Stimulated activated CD4-positive, alpha-beta T cell treated with anti-CD3 and anti-CD28 coated beads, Interleukin-1b, Interleukin-23, amount 100 ng/mL, for 1 hour (primary cell): ENCODE results near the gene ZNF862.

ENCODE experiments used
- DNase-seq, 2 donors: peaks; one replicate each; pipeline ENCODE4 v3.0.0-alpha.2; 2020; ENCODE audit warnings: low read depth in 2 of 2

ZNF862 gene

DNA sequence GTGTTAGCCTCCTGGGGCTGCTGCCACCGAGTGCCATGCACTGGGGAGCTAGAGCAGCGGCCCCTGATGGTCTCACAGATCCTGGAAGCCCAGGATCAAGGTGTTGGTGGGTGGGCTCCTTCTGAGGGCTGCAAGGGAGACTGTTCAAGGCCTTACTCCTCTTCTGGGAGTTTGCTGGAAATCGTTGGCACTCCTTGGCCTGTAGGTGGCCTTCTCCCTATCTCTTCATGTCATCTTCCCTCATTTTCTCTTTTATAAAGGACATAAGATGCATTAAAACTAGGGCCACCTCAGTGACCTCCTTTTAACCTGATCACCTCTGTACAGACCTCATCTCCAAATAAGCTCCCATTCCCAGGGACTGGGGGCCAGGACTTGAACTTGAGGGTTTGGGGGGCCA, 27.0 kb upstream of the ZNF862 start:
- no peak for DNase-seq

GRCh38 chr7:149811831-149812490, 26.2 kb upstream of the ZNF862 start:
- no peak for DNase-seq

- no peak for DNase-seq
Observed at GRCh38 chr7:149813254-149814035, 24.7 kb upstream of the ZNF862 start.

DNA sequence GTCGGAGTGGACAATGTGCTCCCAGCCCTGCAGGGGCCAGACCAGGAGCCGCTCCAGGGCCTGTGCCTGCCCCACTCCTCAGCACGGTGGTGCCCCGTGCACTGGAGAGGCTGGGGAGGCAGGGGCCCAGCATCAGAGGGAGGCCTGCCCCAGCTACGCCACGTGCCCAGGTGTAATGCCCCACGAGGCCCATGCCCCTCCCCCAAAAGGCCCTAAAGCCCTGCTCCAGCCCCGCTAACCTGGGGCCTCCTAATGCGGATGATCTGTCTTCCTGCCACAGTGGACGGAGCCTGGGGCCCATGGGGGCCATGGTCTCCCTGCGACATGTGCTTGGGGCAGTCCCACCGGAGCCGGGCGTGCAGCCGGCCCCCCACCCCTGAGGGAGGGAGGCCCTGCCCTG, 23.7 kb upstream of the ZNF862 start:
- DNase-seq: no peak

DNA sequence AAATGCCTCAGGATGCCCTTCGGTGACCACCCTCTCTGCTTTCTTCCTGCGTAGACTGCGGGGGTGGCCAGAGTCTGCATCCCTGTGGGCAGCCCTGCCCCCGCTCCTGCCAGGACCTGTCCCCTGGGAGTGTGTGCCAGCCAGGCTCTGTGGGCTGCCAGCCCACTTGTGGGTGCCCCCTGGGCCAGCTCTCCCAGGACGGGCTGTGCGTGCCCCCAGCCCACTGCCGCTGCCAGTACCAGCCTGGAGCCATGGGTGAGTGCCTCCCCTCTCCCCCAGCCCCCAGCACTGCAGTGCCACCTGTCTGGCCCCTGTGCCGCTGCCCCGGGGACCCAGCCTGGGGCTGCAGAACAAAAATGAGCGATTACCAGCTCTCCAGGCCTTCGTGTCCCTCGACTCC, 23.1 kb upstream of the ZNF862 start:
- no peak for DNase-seq

- no peak for DNase-seq
Observed at GRCh38 chr7:149815661-149816266, 22.4 kb upstream of the ZNF862 start.

- DNase-seq: no peak
Observed at GRCh38 chr7:149816267-149816751, 21.9 kb upstream of the ZNF862 start.

DNA sequence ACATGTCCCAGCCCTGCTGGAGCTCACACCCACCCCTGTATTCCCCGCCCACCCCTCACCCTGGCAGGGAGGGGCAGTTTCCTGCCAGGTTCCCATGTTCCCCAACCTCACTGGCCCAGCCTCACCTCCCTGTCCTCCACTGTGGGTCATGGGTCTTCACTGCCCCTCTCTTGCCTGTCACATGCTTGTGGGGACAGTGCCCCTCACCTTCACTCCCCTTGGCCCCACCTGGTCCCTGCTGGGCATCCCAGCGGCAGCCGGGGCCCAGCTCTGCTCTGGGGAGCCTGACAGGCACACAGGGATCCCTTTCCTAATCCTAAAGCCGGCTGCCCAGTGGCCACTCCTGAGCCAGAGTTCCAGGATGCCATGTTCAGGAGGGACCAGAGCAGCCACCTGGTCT, 21.4 kb upstream of the ZNF862 start:
- DNase-seq: no peak

GRCh38 chr7:149817301-149817771, 20.8 kb upstream of the ZNF862 start:
- no peak for DNase-seq

GRCh38 chr7:149817836-149818535, 20.2 kb upstream of the ZNF862 start:
- no peak for DNase-seq

- DNase-seq: no peak
Observed at GRCh38 chr7:149818536-149818840, 19.7 kb upstream of the ZNF862 start.

- no peak for DNase-seq
Observed at GRCh38 chr7:149819141-149819960, 18.8 kb upstream of the ZNF862 start.

- DNase-seq: no peak
Observed at GRCh38 chr7:149819961-149820340, 18.2 kb upstream of the ZNF862 start.

- no peak for DNase-seq
Observed at GRCh38 chr7:149820622-149821190, 17.5 kb upstream of the ZNF862 start.

DNA sequence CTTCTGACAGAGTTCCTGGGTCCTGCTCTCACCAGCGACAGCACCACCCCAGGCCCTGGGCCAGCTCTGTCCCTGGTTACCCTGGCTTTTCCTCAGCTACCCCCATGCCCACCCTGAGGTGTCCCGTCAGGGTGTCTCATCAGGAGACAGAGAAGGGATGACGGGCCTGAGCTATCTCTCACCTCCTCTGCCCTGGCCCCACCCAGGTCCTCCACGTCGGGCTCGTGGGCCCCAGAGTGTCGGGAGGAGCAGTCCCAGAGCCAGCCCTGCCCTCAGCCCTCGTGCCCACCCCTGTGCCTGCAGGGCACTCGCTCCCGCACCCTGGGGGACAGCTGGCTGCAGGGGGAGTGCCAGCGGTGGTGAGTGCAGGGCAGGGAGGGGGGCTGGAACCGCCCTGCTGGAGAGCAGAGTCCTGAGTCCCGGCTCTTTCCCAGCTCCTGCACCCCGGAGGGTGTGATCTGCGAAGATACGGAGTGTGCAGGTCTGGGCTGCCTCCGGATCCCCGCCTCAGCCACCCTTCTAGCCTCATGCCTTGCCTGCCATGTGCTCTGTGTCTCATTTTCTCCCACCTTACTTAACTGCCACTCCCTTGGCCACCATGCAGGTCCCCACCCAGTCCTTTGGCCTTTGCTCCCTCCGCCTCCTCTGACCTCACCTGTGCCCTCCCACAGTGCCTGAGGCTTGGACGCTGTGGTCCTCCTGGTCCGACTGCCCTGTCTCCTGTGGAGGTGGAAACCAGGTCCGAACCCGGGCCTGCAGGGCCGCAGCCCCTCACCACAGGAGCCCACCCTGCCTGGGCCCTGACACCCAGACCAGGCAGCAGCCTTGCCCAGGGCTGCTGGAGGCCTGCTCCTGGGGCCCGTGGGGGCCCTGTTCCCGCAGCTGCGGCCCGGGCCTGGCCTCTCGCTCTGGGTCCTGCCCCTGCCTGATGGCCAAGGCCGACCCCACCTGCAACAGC, 16.7 kb upstream of the ZNF862 start:
- DNase-seq: no peak

DNA sequence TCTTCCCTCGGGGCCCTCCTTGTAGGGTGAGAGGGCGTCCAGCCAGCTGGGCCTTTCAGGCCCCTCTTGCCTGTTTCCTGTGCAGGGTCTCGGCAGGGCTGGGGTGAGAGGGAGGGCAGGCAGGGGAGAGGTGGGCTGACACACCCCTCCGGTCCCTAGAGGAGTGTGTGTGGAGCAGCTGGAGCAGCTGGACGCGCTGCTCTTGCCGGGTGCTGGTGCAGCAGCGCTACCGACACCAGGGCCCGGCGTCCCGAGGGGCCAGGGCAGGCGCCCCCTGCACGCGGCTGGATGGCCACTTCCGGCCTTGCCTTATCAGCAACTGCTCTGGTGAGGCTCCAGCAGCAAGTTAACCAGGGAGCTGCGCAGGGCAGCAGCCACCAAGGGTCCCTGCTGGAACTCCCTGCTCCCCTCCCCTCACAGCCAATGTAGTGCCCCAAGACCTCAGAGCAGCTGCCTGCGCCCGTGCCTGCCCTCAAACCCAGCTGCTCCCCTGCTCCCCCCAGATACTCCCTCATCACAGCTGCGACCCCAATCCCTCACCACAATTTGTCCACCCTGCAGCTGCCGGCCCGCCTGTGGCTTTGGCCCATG, 15.7 kb upstream of the ZNF862 start:
- DNase-seq: no peak

DNA sequence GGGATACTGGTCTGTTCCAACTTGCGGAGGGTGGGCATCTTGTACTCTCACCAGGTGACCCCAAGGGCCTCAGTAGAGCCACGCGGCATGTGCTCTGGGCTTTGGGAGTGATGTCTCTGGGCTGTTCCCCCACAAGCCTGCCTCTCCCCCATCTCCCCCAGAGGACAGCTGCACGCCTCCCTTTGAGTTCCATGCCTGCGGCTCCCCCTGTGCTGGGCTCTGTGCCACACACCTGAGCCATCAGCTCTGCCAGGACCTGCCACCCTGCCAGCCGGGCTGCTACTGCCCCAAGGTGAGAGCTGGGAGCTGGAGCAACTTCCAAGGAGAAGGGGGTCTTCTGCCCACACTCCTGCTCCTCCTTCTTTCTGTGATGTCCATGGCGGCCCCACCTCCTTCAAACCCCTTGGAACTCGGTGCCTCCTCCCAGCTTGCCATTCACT, 15.0 kb upstream of the ZNF862 start:
- DNase-seq: no peak

GRCh38 chr7:149823631-149824199, 14.5 kb upstream of the ZNF862 start:
- no peak for DNase-seq

DNA sequence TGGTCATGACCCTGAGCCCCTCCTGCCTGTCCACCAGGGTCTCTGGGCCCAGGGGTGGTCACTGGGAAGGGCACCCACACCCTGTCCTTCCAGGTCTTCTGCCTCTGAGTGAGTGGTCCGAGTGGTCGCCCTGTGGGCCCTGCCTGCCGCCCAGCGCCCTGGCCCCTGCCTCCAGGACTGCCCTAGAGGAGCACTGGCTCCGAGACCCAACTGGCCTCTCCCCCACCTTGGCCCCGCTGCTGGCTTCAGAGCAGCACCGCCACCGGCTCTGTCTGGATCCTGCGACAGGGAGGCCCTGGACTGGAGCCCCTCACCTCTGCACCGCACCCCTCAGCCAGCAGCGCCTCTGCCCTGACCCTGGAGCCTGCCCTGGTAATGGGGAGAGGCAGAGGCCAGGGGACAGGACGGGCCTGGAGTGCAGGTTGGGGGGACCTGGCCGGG, 13.9 kb upstream of the ZNF862 start:
- DNase-seq: no peak
